GM23338 (cell line): Measurements from ENCODE around the gene A3GALT2. TPM values are rescaled to one million over a fixed set of nuclear protein-coding genes. Genes with fewer than 3 reads are reported as not detected.

Experiments used
- ATAC-seq: fragments of 200-7000 bp; cut with Tn5 transposase; 3 replicates; pipeline ENCODE4 v1.9.1; 2020
- DNase-seq: peaks from one replicate; pipeline ENCODE4 v3.0.0-alpha.2; 2015; ENCODE audit warnings: low spot score
- H2AFZ ChIP-seq: fragments of 200-600 bp; sonication (generic); 2 replicates; pipeline ENCODE4 v1.8.0; 2016; ENCODE audit warnings: antibody characterized with exemption, mild to moderate bottlenecking, moderate library complexity
- H3F3A ChIP-seq: fragments of 200-600 bp; sonication (generic); replicated peaks from 2 replicates; pipeline ENCODE4 v1.8.0; 2017; ENCODE audit warnings: antibody characterized with exemption, mixed run types, low read depth
- H3K27ac ChIP-seq: fragments of 200-600 bp; sonication (generic); 2 replicates; pipeline ENCODE4 v1.6.1; 2016; ENCODE audit warnings: low read depth
- H3K27me3 ChIP-seq: fragments of 200-600 bp; sonication (generic); 2 replicates; pipeline ENCODE4 v1.8.0; 2016; ENCODE audit warnings: mild to moderate bottlenecking, mixed run types, moderate library complexity; ENCODE audit not compliant: insufficient read depth
- H3K36me3 ChIP-seq: fragments of 200-600 bp; sonication (generic); 2 replicates; pipeline ENCODE4 v1.8.0; 2016; ENCODE audit warnings: mild to moderate bottlenecking; ENCODE audit not compliant: insufficient read depth
- H3K4me1 ChIP-seq: fragments of 200-600 bp; sonication (generic); 2 replicates; pipeline ENCODE4 v1.8.0; 2016; ENCODE audit warnings: mild to moderate bottlenecking, moderate library complexity; ENCODE audit not compliant: insufficient read depth
- H3K4me2 ChIP-seq: fragments of 200-600 bp; sonication (generic); 2 replicates; pipeline ENCODE4 v1.7.1; 2017; ENCODE audit warnings: mixed run types
- H3K4me3 ChIP-seq: fragments of 200-600 bp; sonication (generic); 2 replicates; pipeline ENCODE4 v1.6.1; 2016; ENCODE audit warnings: mixed run types
- H3K79me2 ChIP-seq: fragments of 200-600 bp; sonication (generic); replicated peaks from 2 replicates; pipeline ENCODE4 v1.8.0; 2017; ENCODE audit warnings: mild to moderate bottlenecking; ENCODE audit not compliant: insufficient read depth
- H3K9me2 ChIP-seq: fragments of 200-600 bp; sonication (generic); 2 replicates; pipeline ENCODE4 v1.8.0; 2017; ENCODE audit not compliant: insufficient read depth
- H4K20me1 ChIP-seq: fragments of 200-600 bp; sonication (generic); replicated peaks from 2 replicates; pipeline ENCODE4 v1.8.0; 2017; ENCODE audit warnings: mild to moderate bottlenecking; ENCODE audit not compliant: insufficient read depth
- H3K27ac Mint-ChIP-seq: 2 replicates; pipeline ENCODE4 v1.8.0; 2020; ENCODE audit warnings: inconsistent platforms, mild to moderate bottlenecking, moderate library complexity, mixed read lengths
- H3K27me3 Mint-ChIP-seq: 3 replicates; pipeline ENCODE4 v1.8.0; 2022; ENCODE audit warnings: low read depth, mild to moderate bottlenecking, moderate library complexity, mixed read lengths, inconsistent platforms; ENCODE audit not compliant: insufficient read depth, poor library complexity
- H3K36me3 Mint-ChIP-seq: 3 replicates; pipeline ENCODE4 v1.8.0; 2021; ENCODE audit warnings: low read depth, mild to moderate bottlenecking, inconsistent platforms, moderate library complexity, mixed read lengths
- H3K4me1 Mint-ChIP-seq: 3 replicates; pipeline ENCODE4 v1.8.0; 2020; ENCODE audit warnings: mild to moderate bottlenecking, inconsistent platforms, mixed read lengths
- H3K4me3 Mint-ChIP-seq: 3 replicates; pipeline ENCODE4 v1.8.0; 2021; ENCODE audit warnings: moderate library complexity, mild to moderate bottlenecking, inconsistent platforms, mixed read lengths
- H3K9me3 Mint-ChIP-seq: 3 replicates; pipeline ENCODE4 v1.8.0; 2020; ENCODE audit warnings: moderate library complexity, mild to moderate bottlenecking, inconsistent platforms, mixed read lengths
- EZH2 ChIP-seq: fragments of 200-600 bp; sonication (generic); IDR thresholded peaks from one replicate; pipeline ENCODE4 v1.8.0; 2017; ENCODE audit warnings: antibody characterized with exemption, mild to moderate bottlenecking, low read depth; ENCODE audit not compliant: unreplicated experiment
- EZH2phosphoT487 ChIP-seq: fragments of 200-600 bp; sonication (generic); IDR thresholded peaks from one replicate; pipeline ENCODE4 v1.8.1; 2018; ENCODE audit warnings: antibody characterized with exemption; ENCODE audit not compliant: unreplicated experiment
- NANOG ChIP-seq: IDR thresholded peaks from 2 replicates; pipeline ENCODE4 v1.6.1; 2016; ENCODE audit warnings: antibody characterized with exemption, borderline replicate concordance
- POLR2AphosphoS5 ChIP-seq: IDR thresholded peaks from 2 replicates; pipeline ENCODE4 v1.6.1; 2016; ENCODE audit warnings: antibody characterized with exemption, low read depth
- REST ChIP-seq: IDR thresholded peaks from one replicate; pipeline ENCODE4 v1.6.1; 2018; ENCODE audit warnings: antibody characterized with exemption; ENCODE audit not compliant: unreplicated experiment
- STAT1 ChIP-seq: IDR thresholded peaks from one replicate; pipeline ENCODE4 v1.6.1; 2016; ENCODE audit warnings: antibody characterized with exemption; ENCODE audit not compliant: unreplicated experiment
- ZNF331 ChIP-seq: fragments of 250-450 bp; sonication (Bioruptor Pico); IDR thresholded peaks from 2 replicates; pipeline ENCODE4 v1.5.0; 2020; ENCODE audit warnings: low read depth, mild to moderate bottlenecking, moderate library complexity
- polyA plus RNA-seq: library from polyadenylated mRNA; unstranded; fragments of >200 nt; fragmentation: Nextera tagmentation; extraction: Ambion mirVana; gene quantifications from 2 replicates; pipeline ENCODE4 v1.2.1, GENCODE V29; 2016
- total RNA-seq: library from RNA; depleted of rRNA; stranded (reverse); fragments of >200 nt; shearing (Covaris generic); gene quantifications from 2 replicates; pipeline ENCODE4 v1.2.3, GENCODE V29; 2014
- TF ChIP-seq, protein P1 (sequence below), 2 experiments: fragments of 200-600 bp in 1 of 2; sonication (generic) in 1 of 2; conservative IDR thresholded peaks; 2 replicates each; pipeline versions ENCODE4 v1.5.1 to v1.6.1; 2016 to 2017; ENCODE audit warnings: antibody characterized with exemption in 2 of 2, low read depth in 2 of 2, mild to moderate bottlenecking in 2 of 2, moderate library complexity in 1 of 2
- TF ChIP-seq, protein P2 (sequence below): IDR thresholded peaks from 2 replicates; pipeline ENCODE4 v1.6.1; 2016; ENCODE audit warnings: antibody characterized with exemption

Gene A3GALT2
- total and polyA plus RNA-seq, 2 experiments from 2014 or later: not detected

DNA sequence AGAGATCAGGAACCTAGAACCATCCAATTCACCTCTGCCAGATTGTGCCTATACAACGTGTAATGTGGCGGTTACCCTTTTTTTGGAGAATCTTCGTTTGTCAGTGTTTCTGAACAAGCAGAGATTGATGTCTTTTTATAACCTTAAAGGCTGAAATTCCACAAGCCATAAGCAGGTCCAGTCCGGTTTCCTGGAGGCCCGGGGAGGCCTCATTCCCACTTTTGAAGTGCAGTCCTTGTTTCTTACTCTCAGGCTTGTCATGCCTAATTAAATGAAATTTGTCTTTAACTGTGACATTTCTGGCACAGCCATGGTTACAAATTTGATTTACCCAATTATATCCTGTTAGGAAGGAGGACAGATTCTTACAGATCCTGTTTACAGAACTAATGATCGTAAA lies 36.8 kb downstream of the A3GALT2 start (continued):
- TF ChIP-seq REST: no peak

GRCh38 chr1:33282791-33283190 lies 38.1 kb downstream of the A3GALT2 start:
- Histone ChIP-seq H4K20me1 (peaks cover 13% of the 10 kb centered on the region), H3K79me2 (no peaks in the 10 kb centered on the region), H3K36me3 (no peaks in the 10 kb centered on the region; the same call in 1 of the 2 replicates), H2AFZ (no peak overlapping the region), H3F3A (no peaks in the 10 kb centered on the region), H3K4me1 (no peaks in the 10 kb centered on the region), H3K4me3 (no peak overlapping the region), H3K9me2 (no peaks in the 10 kb centered on the region), H3K27me3 (no peaks in the 10 kb centered on the region), H3K27ac (no peak overlapping the region), H3K4me2 (no peak overlapping the region)
- ATAC-seq (no peak), DNase-seq (no peak)
- TF ChIP-seq NANOG: no peak
- peaks cover 31% of the 10 kb centered on the region for H3K36me3 Mint-ChIP-seq
- no peak overlapping the region for H3K4me3 Mint-ChIP-seq
- H3K9me3 Mint-ChIP-seq: no peaks in the 10 kb centered on the region; the same call in 2 of the 3 replicates
- no peaks in the 10 kb centered on the region for H3K4me1 Mint-ChIP-seq
- H3K27ac Mint-ChIP-seq: no peak overlapping the region
- H3K27me3 Mint-ChIP-seq: no peaks in the 10 kb centered on the region

GRCh38 chr1:33281554-33282303 lies 39.2 kb downstream of the A3GALT2 start:
- ATAC-seq (no peak), DNase-seq (no peak)
- Mint-ChIP-seq H3K9me3 (no peaks in the 10 kb centered on the region; the same call in 2 of the 3 replicates), H3K27ac (no peak overlapping the region), H3K4me3 (no peak overlapping the region), H3K36me3 (peaks cover 33% of the 10 kb centered on the region), H3K4me1 (no peaks in the 10 kb centered on the region), H3K27me3 (peaks cover 3% of the 10 kb centered on the region)
- no peaks in the 10 kb centered on the region; the same call in 1 of the 2 replicates for H3K36me3 ChIP-seq
- no peak overlapping the region for H3K27ac ChIP-seq
- H2AFZ ChIP-seq: no peak overlapping the region
- no peaks in the 10 kb centered on the region for H3K27me3 ChIP-seq
- no peak overlapping the region for H3K4me2 ChIP-seq
- H4K20me1 ChIP-seq: peaks cover 13% of the 10 kb centered on the region
- H3K79me2 ChIP-seq: no peaks in the 10 kb centered on the region
- H3K4me3 ChIP-seq: no peak overlapping the region
- H3F3A ChIP-seq: no peaks in the 10 kb centered on the region
- H3K9me2 ChIP-seq: no peaks in the 10 kb centered on the region
- H3K4me1 ChIP-seq: no peaks in the 10 kb centered on the region
- TF ChIP-seq POLR2AphosphoS5 (no peak), NANOG (no peak), EZH2 (no peak), STAT1 (no peak), REST (no peak), ZNF331 (CRISPR knock-in tag) (no peak), EZH2phosphoT487 (no peak)
- TF ChIP-seq, protein P1, sequence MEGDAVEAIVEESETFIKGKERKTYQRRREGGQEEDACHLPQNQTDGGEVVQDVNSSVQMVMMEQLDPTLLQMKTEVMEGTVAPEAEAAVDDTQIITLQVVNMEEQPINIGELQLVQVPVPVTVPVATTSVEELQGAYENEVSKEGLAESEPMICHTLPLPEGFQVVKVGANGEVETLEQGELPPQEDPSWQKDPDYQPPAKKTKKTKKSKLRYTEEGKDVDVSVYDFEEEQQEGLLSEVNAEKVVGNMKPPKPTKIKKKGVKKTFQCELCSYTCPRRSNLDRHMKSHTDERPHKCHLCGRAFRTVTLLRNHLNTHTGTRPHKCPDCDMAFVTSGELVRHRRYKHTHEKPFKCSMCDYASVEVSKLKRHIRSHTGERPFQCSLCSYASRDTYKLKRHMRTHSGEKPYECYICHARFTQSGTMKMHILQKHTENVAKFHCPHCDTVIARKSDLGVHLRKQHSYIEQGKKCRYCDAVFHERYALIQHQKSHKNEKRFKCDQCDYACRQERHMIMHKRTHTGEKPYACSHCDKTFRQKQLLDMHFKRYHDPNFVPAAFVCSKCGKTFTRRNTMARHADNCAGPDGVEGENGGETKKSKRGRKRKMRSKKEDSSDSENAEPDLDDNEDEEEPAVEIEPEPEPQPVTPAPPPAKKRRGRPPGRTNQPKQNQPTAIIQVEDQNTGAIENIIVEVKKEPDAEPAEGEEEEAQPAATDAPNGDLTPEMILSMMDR (conservative IDR thresholded peaks at IDR 0.05; ENCODE audit: low read depth in 2 of 2): no peak
- TF ChIP-seq, protein P2, sequence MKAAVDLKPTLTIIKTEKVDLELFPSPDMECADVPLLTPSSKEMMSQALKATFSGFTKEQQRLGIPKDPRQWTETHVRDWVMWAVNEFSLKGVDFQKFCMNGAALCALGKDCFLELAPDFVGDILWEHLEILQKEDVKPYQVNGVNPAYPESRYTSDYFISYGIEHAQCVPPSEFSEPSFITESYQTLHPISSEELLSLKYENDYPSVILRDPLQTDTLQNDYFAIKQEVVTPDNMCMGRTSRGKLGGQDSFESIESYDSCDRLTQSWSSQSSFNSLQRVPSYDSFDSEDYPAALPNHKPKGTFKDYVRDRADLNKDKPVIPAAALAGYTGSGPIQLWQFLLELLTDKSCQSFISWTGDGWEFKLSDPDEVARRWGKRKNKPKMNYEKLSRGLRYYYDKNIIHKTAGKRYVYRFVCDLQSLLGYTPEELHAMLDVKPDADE: no peak
